OCI-LY7 (cell line): ENCODE measurements around the gene SRR.

Experiments used
- CTCF ChIP-seq: fragments of 200-600 bp; sonication (generic); conservative IDR thresholded peaks from 2 replicates; pipeline ENCODE4 v1.5.1; 2014; ENCODE audit warnings: mild to moderate bottlenecking, antibody characterized with exemption, low read length, moderate library complexity, mixed read lengths
- EZH2phosphoT487 ChIP-seq: fragments of 200-600 bp; sonication (generic); IDR thresholded peaks from 2 replicates; pipeline ENCODE4 v1.6.1; 2018; ENCODE audit warnings: low read depth, borderline replicate concordance, mild to moderate bottlenecking, mixed run types, antibody characterized with exemption, low read length, moderate library complexity, mixed read lengths

GRCh38 chr17:2295575-2295974, 8.2 kb upstream of the SRR start:
- TF ChIP-seq CTCF: no peak
- TF ChIP-seq EZH2phosphoT487: no peak
